H9 (cell line): ENCODE measurements around the gene CMSS1. TPM values are rescaled to one million over a fixed set of nuclear protein-coding genes. Genes with fewer than 3 reads are reported as not detected.

Experiments
- DNase-seq: peaks from one replicate; pipeline ENCODE4 v3.0.0-alpha.2; 2017
- H2AFZ ChIP-seq: one replicate; pipeline ENCODE4 v1.6.1; 2013; ENCODE audit warnings: mild to moderate bottlenecking, low read length, control low read depth, moderate library complexity
- H2AK5ac ChIP-seq: 2 replicates; pipeline ENCODE4 v1.6.1; 2013; ENCODE audit warnings: low read length, control low read depth, mixed read lengths; ENCODE audit not compliant: insufficient read length
- H2BK120ac ChIP-seq: one replicate; pipeline ENCODE4 v1.6.1; 2013; ENCODE audit warnings: low read depth, mild to moderate bottlenecking, low read length, control low read depth, inconsistent platforms; ENCODE audit not compliant: poor library complexity, severe bottlenecking
- H2BK12ac ChIP-seq: 2 replicates; pipeline ENCODE4 v1.6.1; 2013; ENCODE audit warnings: low read length, control low read depth, mixed read lengths, low read depth; ENCODE audit not compliant: insufficient read length
- H2BK15ac ChIP-seq: 2 replicates; pipeline ENCODE4 v1.6.1; 2013; ENCODE audit warnings: low read depth, low read length, control low read depth
- H2BK20ac ChIP-seq: one replicate; pipeline ENCODE4 v1.6.1; 2013; ENCODE audit warnings: low read depth, mild to moderate bottlenecking, low read length, control low read depth, inconsistent platforms; ENCODE audit not compliant: poor library complexity, severe bottlenecking
- H2BK5ac ChIP-seq: 2 replicates; pipeline ENCODE4 v1.6.1; 2013; ENCODE audit warnings: low read length, control low read depth, mixed read lengths; ENCODE audit not compliant: insufficient read length
- H3K14ac ChIP-seq: 2 replicates; pipeline ENCODE4 v1.6.1; 2013; ENCODE audit warnings: low read length, control low read depth; ENCODE audit not compliant: insufficient read depth
- H3K18ac ChIP-seq: 2 replicates; pipeline ENCODE4 v1.6.1; 2013; ENCODE audit warnings: low read depth, mild to moderate bottlenecking, mixed read lengths, low read length, control low read depth; ENCODE audit not compliant: insufficient read length
- H3K23ac ChIP-seq: 2 replicates; pipeline ENCODE4 v1.6.1; 2013; ENCODE audit warnings: low read length, control low read depth, mixed read lengths, low read depth; ENCODE audit not compliant: insufficient read length
- H3K23me2 ChIP-seq: 2 replicates; pipeline ENCODE4 v1.6.1; 2013; ENCODE audit warnings: low read depth, mild to moderate bottlenecking, mixed read lengths, low read length, control low read depth; ENCODE audit not compliant: insufficient read length, poor library complexity, severe bottlenecking
- H3K27ac ChIP-seq: 2 replicates; pipeline ENCODE4 v1.5.1; 2013; ENCODE audit warnings: low read length, control low read depth, mixed read lengths, low read depth; ENCODE audit not compliant: insufficient read length
- H3K27me3 ChIP-seq: 2 replicates; pipeline ENCODE4 v1.6.1; 2013; ENCODE audit warnings: low read length, control low read depth, inconsistent platforms; ENCODE audit not compliant: insufficient read depth
- H3K4ac ChIP-seq: 2 replicates; pipeline ENCODE4 v1.6.1; 2013; ENCODE audit warnings: low read depth, mild to moderate bottlenecking, control low read depth, inconsistent platforms, low read length, moderate library complexity
- H3K4me1 ChIP-seq: 2 replicates; pipeline ENCODE4 v1.6.1; 2013; ENCODE audit warnings: low read length, control low read depth, inconsistent platforms; ENCODE audit not compliant: insufficient read depth
- H3K4me2 ChIP-seq: 2 replicates; pipeline ENCODE4 v1.6.1; 2013; ENCODE audit warnings: low read length, control low read depth, mixed read lengths; ENCODE audit not compliant: insufficient read length, insufficient read depth
- H3K56ac ChIP-seq: 2 replicates; pipeline ENCODE4 v1.6.1; 2013; ENCODE audit warnings: low read depth, mild to moderate bottlenecking, mixed read lengths, low read length, control low read depth; ENCODE audit not compliant: insufficient read length
- H3K79me1 ChIP-seq: 2 replicates; pipeline ENCODE4 v1.6.1; 2013; ENCODE audit warnings: low read depth, mild to moderate bottlenecking, moderate library complexity, low read length, control low read depth, inconsistent platforms; ENCODE audit not compliant: insufficient read depth, poor library complexity, severe bottlenecking
- H3K79me2 ChIP-seq: 2 replicates; pipeline ENCODE4 v1.6.1; 2013; ENCODE audit warnings: low read length, control low read depth, inconsistent platforms; ENCODE audit not compliant: insufficient read depth
- H3K9ac ChIP-seq: 2 replicates; pipeline ENCODE4 v1.6.1; 2013; ENCODE audit warnings: low read length, control low read depth, mixed read lengths; ENCODE audit not compliant: insufficient read length; ENCODE audit errors: extremely low read depth
- H3K9me3 ChIP-seq: one replicate; pipeline ENCODE4 v1.6.1; 2013; ENCODE audit warnings: low read depth, low read length, inconsistent platforms; ENCODE audit not compliant: control insufficient read depth
- H3T11ph ChIP-seq: one replicate; pipeline ENCODE4 v1.6.1; 2013; ENCODE audit warnings: mild to moderate bottlenecking, low read length, control low read depth, inconsistent platforms
- H4K20me1 ChIP-seq: one replicate; pipeline ENCODE4 v1.6.1; 2013; ENCODE audit not compliant: control insufficient read depth, insufficient read length, insufficient read depth
- H4K5ac ChIP-seq: 2 replicates; pipeline ENCODE4 v1.6.1; 2013; ENCODE audit warnings: low read depth, mild to moderate bottlenecking, mixed read lengths, low read length, control low read depth; ENCODE audit not compliant: insufficient read length
- H4K8ac ChIP-seq: replicated peaks from 2 replicates; pipeline ENCODE4 v1.6.1; 2013; ENCODE audit warnings: low read length, control low read depth, mixed read lengths, low read depth; ENCODE audit not compliant: insufficient read length
- H4K91ac ChIP-seq: 2 replicates; pipeline ENCODE4 v1.6.1; 2013; ENCODE audit warnings: low read depth, mild to moderate bottlenecking, moderate library complexity, mixed read lengths, low read length, control low read depth; ENCODE audit not compliant: insufficient read length
- H3K27ac Mint-ChIP-seq, 3 experiments: 2 replicates in 2 of 3; 3 replicates in 1 of 3; pipeline ENCODE4 v1.8.0; 2020 to 2021; ENCODE audit warnings: mixed read lengths in 3 of 3, mild to moderate bottlenecking in 1 of 3, moderate library complexity in 1 of 3
- H3K27me3 Mint-ChIP-seq: 2 replicates; pipeline ENCODE4 v1.8.0; 2021; ENCODE audit warnings: low read depth, mild to moderate bottlenecking, moderate library complexity, mixed read lengths
- H3K36me3 Mint-ChIP-seq, 3 experiments: 2 replicates in 2 of 3; 3 replicates in 1 of 3; pipeline ENCODE4 v1.8.0; 2020 to 2021; ENCODE audit warnings: low read depth in 3 of 3, mixed read lengths in 3 of 3; ENCODE audit not compliant: insufficient read depth in 1 of 3
- H3K4me1 Mint-ChIP-seq, 2 experiments: 2 replicates each; pipeline ENCODE4 v1.8.0; 2020; ENCODE audit warnings: mixed read lengths in 2 of 2
- H3K4me3 Mint-ChIP-seq, 2 experiments: 2 replicates in 1 of 2; 3 replicates in 1 of 2; pipeline ENCODE4 v1.8.0; 2020 to 2021; ENCODE audit warnings: mild to moderate bottlenecking in 2 of 2, mixed read lengths in 2 of 2, moderate library complexity in 1 of 2
- H3K9me3 Mint-ChIP-seq, 2 experiments: 2 replicates in 1 of 2; 3 replicates in 1 of 2; pipeline ENCODE4 v1.8.0; 2020; ENCODE audit warnings: mild to moderate bottlenecking in 2 of 2, mixed read lengths in 2 of 2, moderate library complexity in 1 of 2
- CTCF ChIP-seq: fragments of 200-600 bp; sonication (generic); conservative IDR thresholded peaks from 3 replicates; pipeline ENCODE4 v1.8.0; 2021; ENCODE audit warnings: antibody characterized with exemption, mild to moderate bottlenecking
- WGBS: extraction: QIAGEN DNeasy Blood & Tissue Kit; methylation state at CpG from one replicate; pipeline ENCODE4 v1.1.7; 2013; ENCODE audit warnings: missing lambda C conversion rate, low lambda C conversion rate, mixed read lengths; ENCODE audit not compliant: insufficient read length; ENCODE audit errors: extremely low coverage; 5-methylcytosine and 5-hydroxymethylcytosine counted together
- total RNA-seq: library from RNA; stranded (reverse); gene quantifications from 2 replicates; pipeline ENCODE4 v1.2.1, GENCODE V29; 2021

CMSS1 gene
- total RNA-seq, 1 experiment from 2014 or later, result 61.8 TPM

- Histone ChIP-seq H4K8ac (no peak overlapping the region), H3K23me2 (no peaks in the 10 kb centered on the region), H4K5ac (no peak overlapping the region), H2AK5ac (no peak overlapping the region), H3K56ac (no peak overlapping the region), H3K18ac (no peak overlapping the region), H3K27me3 (no peaks in the 10 kb centered on the region), H3K4ac (no peak overlapping the region), H3K9me3 (no peaks in the 10 kb centered on the region), H2BK15ac (no peak overlapping the region), H2BK5ac (no peak overlapping the region), H3K9ac (no peak overlapping the region), H3T11ph (no peak overlapping the region), H2BK120ac (no peak overlapping the region), H3K4me1 (no peaks in the 10 kb centered on the region; the same call in 1 of the 2 replicates), H3K27ac (no peak overlapping the region), H2BK20ac (no peak overlapping the region), H3K14ac (no peak overlapping the region), H3K79me2 (no peaks in the 10 kb centered on the region), H3K23ac (no peak overlapping the region), H4K20me1 (no peaks in the 10 kb centered on the region), H2BK12ac (no peak overlapping the region), H3K4me2 (no peak overlapping the region), H3K79me1 (no peaks in the 10 kb centered on the region), H2AFZ (no peak overlapping the region), H4K91ac (no peak overlapping the region)
- DNase-seq, result no peak
- Mint-ChIP-seq H3K4me1 (peaks cover 9 to 12% of the 10 kb centered on the region in 2 experiments; a peak in 3 of 4 replicates), H3K4me3 (no peak overlapping the region), H3K36me3 (no peaks in the 10 kb centered on the region), H3K27me3 (no peaks in the 10 kb centered on the region; the same call in 1 of the 2 replicates), H3K27ac (no peak overlapping the region), H3K9me3 (no peaks in the 10 kb centered on the region)
- TF ChIP-seq CTCF, result no peak
- WGBS, result no CpG with 5 or more reads among the region's 5 CpGs
Measured at GRCh38 chr3:99776516-99777209, 41.0 kb upstream of the CMSS1 start.
